DMS79 (cell line): ENCODE data around the gene STARD8.
"Not testable (repeated sequence)": the region's sequence is repeated elsewhere in the genome, so short reads cannot be mapped to it uniquely, and the experiment has no call there.

Experiments
- DNase-seq: peaks from one replicate; lab custom pipeline; 2025; lab: John Stamatoyannopoulos, UW

STARD8 gene

GRCh38 chrX:68647156-68647957, at the start of gene STARD8:
STARD8 (plus strand) TSS chrX:68647666; CDS start chrX:68647883, 217 bp downstream.
- no peak for DNase-seq

- no peak for DNase-seq
Observed at GRCh38 chrX:68598841-68599240, 48.6 kb upstream of the STARD8 start.

- DNase-seq: no peak
Observed at GRCh38 chrX:68599256-68600152, 48.0 kb upstream of the STARD8 start.

GRCh38 chrX:68604216-68604615, 43.2 kb upstream of the STARD8 start:
- not testable (repeated sequence) for DNase-seq

- DNase-seq: not testable (repeated sequence)
Observed at GRCh38 chrX:68614733-68615132, 32.7 kb upstream of the STARD8 start.

- DNase-seq: no peak
Observed at GRCh38 chrX:68627986-68628385, 19.5 kb upstream of the STARD8 start.

GRCh38 chrX:68629936-68630335, 17.5 kb upstream of the STARD8 start:
- DNase-seq: not testable (repeated sequence)

GRCh38 chrX:68631336-68631735, 16.1 kb upstream of the STARD8 start:
- no peak for DNase-seq

- DNase-seq: no peak
Observed at GRCh38 chrX:68632491-68632890, 15.0 kb upstream of the STARD8 start.

GRCh38 chrX:68633981-68634380, 13.5 kb upstream of the STARD8 start:
- DNase-seq: no peak

- DNase-seq: no peak
Observed at GRCh38 chrX:68634649-68635227, 12.7 kb upstream of the STARD8 start.

GRCh38 chrX:68640661-68641060, 6.8 kb upstream of the STARD8 start:
- no peak for DNase-seq

- DNase-seq: no peak
Observed at GRCh38 chrX:68644861-68645260, 2.6 kb upstream of the STARD8 start.

- DNase-seq: no peak
Observed at GRCh38 chrX:68646421-68646820, 1.0 kb upstream of the STARD8 start.

GRCh38 chrX:68648960-68649359, 1.5 kb downstream of the STARD8 start:
- DNase-seq: no peak

- no peak for DNase-seq
Observed at GRCh38 chrX:68650491-68650890, 3.0 kb downstream of the STARD8 start.

GRCh38 chrX:68651110-68651509, 3.6 kb downstream of the STARD8 start:
- DNase-seq: no peak

GRCh38 chrX:68652326-68653170, 5.1 kb downstream of the STARD8 start:
- DNase-seq: no peak

- DNase-seq: no peak
Observed at GRCh38 chrX:68654693-68655092, 7.2 kb downstream of the STARD8 start.

- DNase-seq: not testable (repeated sequence)
Observed at GRCh38 chrX:68656473-68656872, 9.0 kb downstream of the STARD8 start.

- DNase-seq: no peak
Observed at GRCh38 chrX:68658530-68658929, 11.1 kb downstream of the STARD8 start.

GRCh38 chrX:68659385-68659784, 11.9 kb downstream of the STARD8 start:
- DNase-seq: no peak
